ENCODE measurements around the gene CNIH4.
"Not testable (repeated sequence)": the region's sequence is repeated elsewhere in the genome, so short reads cannot be mapped to it uniquely, and the experiment has no call there.

The CNIH4 gene

DNA sequence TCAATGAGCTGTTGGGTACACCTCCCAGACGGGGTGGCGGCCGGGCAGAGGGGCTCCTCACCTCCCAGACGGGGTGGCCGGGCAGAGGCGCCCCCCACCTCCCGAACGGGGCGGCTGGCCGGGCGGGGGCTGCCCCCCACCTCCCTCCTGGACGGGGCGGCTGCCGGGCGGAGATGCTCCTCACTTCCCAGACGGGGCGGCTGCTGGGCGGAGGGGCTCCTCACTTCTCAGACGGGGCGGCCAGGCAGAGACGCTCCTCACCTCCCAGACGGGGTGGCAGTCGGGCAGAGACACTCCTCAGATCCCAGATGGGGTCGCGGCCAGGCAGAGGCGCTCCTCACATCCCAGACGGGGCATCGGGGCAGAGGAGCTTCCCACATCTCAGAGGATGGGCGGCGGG lies 7.0 kb upstream of the CNIH4 start:
- not testable (repeated sequence) for DNase-seq

GRCh38 chr1:224352436-224353085 lies 4.1 kb upstream of the CNIH4 start:
- DNase-seq = not testable (repeated sequence)

DNA sequence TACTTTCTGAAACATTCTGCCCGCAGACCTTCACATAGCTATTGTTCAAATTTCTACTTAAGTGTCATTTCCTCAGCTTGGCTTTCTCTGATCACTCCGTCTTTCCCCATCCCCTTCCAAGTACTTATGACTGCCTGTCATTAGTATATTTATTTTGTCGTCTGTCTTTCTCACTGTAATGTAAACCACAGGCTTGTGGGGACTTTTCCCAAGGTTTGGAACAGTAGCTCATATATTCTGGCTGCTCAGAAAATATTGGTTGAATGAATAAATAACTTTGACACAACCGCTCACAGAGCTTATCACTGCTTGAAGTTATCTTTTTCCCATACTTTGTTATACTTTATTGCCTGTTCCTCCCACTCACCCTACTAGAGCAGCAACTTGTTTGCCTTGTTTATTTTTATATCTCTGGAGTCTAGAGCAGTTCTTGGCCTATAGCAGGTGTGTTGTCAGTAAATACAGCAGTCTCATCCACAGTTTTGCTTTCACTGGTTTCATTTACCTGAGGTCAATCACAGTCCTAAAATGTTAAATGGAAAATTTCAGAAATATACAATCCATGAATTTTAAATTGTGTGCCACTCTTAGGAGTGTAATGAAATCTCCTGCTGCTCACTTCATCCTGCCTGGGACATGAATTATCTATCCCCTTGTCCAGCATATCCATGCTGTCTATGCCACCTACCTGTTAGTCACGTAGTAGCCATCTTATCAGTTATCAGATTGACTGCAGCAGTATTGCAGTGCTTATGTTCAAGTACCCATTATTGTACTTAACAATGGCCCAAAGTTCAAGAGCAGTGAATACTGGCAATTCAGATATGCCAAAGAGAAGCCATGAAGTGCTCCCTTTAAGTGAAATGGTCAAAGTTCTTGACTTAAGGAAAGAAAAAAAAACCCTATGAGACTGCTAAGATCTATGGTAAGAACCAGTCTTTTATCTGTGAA lies 2.4 kb upstream of the CNIH4 start:
- no peak for DNase-seq

GRCh38 chr1:224357626-224358124 lies 996 bp downstream of the CNIH4 start:
- no peak for DNase-seq

DNA sequence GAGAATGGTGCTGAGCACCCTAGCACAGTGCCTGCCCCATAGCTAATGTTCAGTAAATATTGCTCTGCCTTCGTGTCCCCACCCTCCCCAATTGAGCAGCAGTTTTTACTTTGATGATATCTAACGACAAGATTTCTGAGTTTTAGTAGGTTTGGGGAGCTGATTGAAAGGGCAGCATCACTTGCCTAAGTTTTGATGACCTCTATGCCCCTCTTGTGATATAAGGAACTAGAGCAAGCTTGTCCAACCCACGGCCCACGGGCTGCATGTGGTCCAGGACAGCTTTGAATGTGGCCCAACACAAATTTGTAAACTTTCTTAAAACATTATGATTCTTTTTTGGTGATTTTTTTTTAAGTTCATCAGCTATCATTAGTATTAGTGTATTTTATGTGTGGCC lies 1.6 kb downstream of the CNIH4 start:
- no peak for DNase-seq

DNA sequence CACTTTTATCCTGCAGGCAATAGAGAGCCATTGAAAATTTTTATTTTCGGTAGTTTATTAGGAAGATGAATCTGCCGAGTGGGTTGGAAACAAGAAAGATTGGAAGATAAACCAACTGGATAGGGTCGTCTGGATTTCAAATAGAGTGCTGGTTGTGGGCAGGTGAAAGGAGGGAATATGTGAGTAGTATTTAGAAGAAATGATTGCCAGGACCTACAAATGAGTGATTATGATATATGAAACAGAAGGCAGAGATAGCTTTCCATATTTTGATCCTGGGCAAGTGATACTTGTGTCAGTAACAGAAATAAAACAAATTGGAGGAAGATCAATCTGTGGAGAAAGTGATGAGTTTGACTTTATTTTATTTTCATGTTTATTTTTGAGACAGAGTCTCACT lies 2.5 kb downstream of the CNIH4 start:
- no peak for DNase-seq

GRCh38 chr1:224368409-224368808 lies 11.7 kb downstream of the CNIH4 start:
- no peak for DNase-seq

GRCh38 chr1:224373008-224373590 lies 16.4 kb downstream of the CNIH4 start:
- DNase-seq = no peak

DNA sequence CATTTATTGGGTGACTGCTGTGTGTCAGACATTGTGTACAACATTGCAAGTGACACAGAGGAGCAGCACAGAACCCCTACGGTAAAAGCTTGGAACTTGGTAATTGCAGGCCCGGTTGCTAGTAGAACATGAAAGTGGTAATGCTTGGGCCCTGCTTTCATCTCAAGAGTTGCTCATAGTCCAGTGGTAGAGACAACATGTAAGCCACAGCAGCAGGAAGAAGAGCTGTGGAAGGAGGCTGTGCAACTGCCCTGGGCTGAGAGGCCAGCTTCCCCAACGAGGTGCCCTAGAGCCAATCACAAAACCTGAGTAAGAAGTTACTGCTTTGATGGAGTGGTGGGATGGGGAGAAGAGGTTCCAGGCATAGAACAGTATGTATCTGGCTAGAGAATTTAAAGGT lies 18.4 kb downstream of the CNIH4 start:
- DNase-seq = no peak

DNA sequence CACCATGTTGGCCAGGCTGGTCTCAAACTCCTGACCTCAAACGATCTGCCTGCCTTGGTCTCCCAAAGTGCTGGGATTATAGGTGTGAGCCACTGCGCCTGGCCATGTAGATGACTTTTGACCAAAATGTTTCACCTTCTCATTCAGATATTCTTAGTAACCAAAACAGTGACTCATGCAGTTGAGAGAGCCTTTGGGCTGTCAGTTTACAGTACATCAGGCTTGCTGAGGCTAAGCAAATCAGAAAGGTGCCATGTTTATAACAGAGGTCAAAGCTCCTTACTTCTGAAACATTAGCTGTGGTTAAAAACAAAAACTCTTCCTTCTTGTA lies 21.0 kb downstream of the CNIH4 start:
- no peak for DNase-seq

GRCh38 chr1:224378855-224379631 lies 22.4 kb downstream of the CNIH4 start:
- DNase-seq = no peak

- DNase-seq = no peak
Measured at GRCh38 chr1:224380003-224380402, 23.3 kb downstream of the CNIH4 start.

DNA sequence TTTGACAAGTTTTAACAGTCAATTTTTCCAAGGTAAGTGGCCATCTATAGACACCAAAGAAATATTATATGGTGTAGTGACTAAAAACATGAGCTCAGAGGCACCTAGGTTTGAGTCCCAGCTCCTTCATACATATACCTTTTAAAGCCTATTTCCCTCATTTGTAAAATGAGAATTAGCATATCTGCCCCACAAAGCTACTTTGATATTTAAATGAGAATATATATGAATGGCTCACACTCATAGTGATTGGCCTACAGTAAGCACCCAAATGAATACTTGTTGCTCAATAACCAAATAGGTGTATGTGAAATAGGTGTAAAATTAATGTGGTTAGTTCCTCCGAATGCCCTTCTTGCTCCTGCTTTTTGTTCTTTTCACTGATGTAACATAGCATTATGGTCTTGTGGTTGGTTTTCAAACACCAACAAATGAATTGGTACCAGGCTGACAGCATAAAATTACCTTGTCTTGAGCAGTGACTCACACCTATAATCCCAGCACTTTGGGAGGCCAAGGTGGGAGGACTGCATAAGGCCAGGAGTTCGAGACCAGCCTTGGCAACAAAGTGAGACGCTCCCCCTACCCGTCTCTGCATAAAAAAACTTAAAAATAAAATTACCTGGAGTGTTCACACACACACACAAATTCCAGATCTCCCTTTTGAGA lies 25.3 kb downstream of the CNIH4 start:
- DNase-seq = no peak

DNA sequence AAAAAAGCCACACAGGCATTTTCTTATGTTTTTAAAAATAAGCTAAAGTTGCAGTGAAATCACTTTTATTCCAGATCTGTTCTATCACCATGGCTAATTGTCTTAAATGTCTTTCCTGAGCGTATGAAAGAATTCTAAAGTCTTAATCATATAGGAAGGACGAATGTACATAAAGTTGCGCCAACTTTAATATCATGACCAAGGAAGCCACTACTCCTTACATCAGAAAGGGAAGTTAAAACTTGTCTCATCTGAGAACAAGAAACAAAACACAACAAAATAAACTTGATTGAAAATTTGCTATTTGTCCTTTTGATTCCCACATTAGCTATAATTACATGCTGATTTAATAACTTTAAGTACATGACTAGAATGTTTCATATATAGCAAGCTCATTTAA lies 26.5 kb downstream of the CNIH4 start:
- DNase-seq = no peak

- DNase-seq = no peak
Measured at GRCh38 chr1:224387302-224387912, 30.7 kb downstream of the CNIH4 start.

GRCh38 chr1:224387943-224388342 lies 31.3 kb downstream of the CNIH4 start:
- no peak for DNase-seq

- no peak for DNase-seq
Measured at GRCh38 chr1:224390517-224390916, 33.8 kb downstream of the CNIH4 start.

DNA sequence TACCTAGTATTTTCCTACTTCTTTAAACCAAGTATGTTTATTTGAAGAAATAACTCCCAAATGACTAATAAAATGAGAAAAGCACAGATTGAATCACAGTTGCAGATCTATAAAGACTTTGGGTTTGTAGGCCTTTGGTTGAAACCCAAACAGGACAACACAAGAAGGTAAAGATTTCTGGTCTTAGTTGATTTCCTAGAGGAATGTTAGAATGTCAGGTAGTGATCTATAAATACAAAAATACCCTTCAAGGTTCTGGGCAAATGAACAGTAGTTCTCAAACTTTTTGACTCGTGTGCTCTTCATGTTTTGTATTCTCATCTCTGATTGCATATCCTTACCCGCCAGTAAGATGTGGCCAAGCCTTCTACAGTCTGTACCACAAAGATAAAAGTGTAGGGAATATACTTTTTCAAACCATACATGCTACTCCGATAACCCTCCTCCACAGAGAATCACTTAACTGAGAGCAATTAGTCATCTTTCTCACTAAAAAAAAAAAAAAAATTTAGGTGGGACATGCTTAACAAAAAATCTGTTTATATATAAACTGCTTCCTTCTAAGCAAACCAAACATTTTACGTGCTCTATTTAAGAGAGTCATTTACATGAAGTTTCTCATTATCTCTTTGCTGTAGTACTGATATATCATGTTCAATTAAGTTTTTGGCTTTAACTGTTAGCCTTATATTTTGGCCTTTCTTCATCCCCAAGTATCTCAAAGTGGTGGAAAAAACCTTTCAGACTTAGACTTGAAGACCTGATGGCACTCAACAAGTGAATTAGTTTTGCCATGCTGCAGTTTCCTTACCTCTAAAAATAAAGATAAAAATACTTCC lies 36.0 kb downstream of the CNIH4 start:
- DNase-seq = no peak

DNA sequence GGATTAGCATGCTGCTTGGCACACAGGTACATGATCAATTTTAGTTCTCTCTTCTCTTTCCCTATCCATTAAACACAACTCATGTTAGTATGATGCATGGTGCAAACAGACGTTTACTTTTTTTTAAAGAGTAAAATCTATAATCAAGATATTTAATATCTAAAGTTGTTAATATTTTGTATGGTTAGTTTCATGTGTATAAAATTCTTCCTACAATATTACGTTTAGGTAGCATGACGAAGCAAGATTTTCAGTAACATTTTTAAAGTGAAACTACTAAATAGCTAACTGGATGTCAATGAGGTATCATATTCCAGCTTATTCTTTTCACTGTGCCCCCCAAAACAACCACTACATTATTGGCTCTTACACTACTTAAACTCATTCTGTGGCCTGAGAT lies 36.6 kb downstream of the CNIH4 start:
- DNase-seq = no peak

DNA sequence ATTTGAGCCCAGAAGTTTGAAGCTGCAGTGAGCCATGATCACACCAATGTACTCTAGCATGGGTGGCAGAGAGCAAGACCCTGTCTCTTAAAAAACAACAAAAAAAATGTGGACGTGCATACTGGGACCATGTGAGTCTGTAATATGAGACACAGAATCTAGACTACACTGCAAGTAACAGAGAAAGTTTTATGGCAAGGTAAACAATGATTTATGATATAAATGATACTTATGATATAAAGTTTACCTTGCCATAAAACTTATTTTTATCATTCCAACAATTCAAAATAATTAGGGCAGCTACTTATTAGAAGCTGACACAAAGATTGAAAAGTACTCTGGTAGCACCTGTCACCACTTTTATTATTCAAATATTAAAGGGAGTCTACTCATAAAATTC lies 43.2 kb downstream of the CNIH4 start:
- peak; percentile 80 for DNase-seq

DNA sequence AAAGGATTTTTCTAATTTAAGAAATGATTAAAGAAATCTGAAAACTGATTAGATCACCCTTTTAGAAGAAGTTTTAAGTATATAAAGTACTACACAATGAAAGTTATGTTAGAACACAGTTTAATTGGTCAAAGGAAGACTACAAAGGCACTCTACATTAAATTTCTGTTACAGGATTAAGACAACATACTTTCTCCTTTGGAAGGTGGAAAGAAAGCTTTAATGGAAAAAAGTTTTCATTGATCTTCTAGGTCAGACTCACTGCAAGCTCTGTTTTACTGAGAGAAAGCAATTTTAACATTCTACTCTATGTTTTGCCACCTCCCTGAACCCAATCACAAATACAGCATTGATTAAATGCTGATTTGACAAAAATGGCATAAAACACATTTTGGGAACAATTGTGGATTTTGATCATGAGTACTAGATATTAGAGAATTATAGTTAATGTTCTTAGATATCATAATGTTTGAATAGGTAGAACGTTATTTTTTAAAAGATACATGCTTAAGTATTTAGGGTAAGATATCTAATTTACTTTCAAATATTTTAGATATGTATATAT lies 45.9 kb downstream of the CNIH4 start:
- no peak for DNase-seq
